GM19240 (cell line): Measurements from ENCODE around the gene SRCAP.

Experiments
- DNase-seq: peaks from one replicate; pipeline ENCODE4 v3.0.0; 2011; ENCODE audit warnings: low spot score; ENCODE audit not compliant: insufficient read length

Gene SRCAP

DNA sequence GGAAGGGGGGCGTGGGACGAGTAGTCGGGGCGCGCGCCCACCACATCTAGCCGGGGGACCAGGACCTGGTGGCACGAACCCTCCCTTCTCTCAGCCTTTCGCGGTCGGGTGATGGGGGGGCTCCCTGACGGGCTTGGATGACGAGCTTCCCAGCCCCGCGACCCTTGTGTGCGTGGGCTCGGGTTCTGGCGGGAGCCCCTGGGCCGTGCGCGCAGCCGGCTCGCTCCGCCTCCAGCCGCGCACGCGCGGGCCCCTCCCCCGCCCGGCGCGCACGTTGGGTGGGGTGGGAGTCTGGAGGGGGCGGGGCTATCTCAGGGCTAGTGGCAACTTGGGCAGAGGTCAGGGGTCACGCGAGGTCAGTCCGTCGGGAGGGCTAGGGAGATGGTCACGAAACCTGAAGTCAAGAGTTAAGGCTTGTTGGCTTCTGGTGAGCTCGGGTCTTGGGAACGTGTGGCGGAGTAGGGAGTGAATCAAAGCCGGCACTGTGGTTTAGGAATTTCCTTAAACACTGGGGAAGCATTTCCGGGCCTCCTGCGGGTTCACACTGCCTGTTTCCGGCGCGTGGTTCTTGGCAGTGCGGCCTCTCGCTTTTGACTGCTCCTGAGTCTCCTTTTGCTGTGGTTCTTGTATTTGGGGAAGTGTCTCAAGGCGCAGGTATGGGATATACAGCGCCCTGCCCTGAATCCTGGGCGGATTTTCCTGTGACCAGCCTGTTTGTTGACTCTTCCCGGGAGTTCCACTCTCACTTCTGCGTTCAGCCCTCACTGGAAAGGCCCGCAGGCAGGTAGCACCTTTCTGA, at the start of gene SRCAP:
TSS of gene SRCAP (plus strand) at position 356 of the 799 bp plus-strand sequence. CDS start 1,654 bp downstream, outside the sequence.
- peak; percentile 65 for DNase-seq

DNA sequence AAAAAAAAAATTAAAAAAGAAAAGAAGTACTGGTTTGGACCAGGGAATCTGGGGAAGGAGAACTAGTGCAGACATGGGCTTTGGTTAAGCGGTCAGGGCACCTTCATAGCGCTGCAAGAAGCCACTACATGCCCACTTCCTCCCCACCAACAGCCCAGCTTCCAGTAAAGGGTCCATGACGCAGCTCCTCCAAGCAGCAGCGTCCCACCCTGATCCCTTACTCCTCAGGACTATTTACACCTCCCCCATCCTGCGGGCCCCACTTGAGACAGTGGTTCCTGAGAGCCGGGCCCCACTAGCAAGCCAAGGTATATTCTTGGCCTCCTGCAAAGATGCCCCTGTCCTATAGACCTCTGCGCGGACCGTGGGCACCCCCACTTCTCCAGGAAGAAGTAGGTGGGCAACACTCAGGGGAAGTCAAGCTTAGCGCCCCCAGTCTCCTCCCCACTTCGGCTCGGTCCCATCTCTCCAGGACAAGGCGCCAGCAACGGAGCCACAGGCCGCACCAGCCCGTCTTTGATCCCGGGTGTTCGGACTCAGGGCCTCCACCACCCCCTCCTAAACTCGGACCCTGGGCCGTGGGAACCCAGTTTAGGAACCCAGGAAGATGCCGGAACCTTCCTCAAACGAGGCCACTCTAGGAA, 49.1 kb upstream of the SRCAP start:
- DNase-seq: no peak

DNA sequence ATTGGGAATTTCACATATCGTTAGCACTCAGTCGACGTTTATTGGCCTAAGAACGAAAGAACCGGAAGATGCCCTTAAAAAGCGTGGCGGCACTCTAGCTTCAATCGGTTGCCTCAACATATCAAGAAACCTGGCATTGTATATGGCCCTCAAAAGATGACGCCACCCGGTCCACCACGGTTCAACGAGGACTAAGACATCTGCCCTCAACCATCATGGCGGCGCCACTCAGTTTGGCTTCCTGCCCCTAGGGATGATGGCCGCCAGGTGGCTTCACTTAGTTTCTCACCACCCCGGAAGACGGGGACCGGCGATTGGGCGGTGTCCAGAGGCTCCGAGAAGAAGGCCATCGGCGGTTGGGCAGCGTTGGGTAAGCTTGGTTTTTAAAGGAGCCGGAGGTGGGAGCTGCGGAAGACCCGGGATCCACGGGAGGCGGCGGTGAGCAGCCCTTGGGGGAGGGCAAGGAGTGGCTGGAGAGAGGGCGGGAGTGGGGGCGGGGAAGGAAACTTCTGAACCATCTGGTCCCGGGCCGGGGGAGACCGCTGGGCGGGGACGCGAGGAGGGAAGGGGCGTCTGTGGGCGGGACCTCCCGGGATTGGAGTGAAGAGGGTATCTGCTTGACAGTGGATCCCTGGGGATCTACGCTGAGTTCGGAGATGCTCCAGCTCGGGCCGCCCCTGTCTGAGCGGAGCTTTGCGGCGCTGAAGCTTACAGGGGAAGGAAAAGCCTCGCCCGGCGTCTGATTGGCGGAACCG, 48.4 kb upstream of the SRCAP start, which contains the start of gene PRR14:
TSS of gene PRR14 (plus strand) at position 592 of the 755 bp plus-strand sequence. CDS start 686 bp downstream, outside the sequence.
- peak; percentile 65 for DNase-seq

DNA sequence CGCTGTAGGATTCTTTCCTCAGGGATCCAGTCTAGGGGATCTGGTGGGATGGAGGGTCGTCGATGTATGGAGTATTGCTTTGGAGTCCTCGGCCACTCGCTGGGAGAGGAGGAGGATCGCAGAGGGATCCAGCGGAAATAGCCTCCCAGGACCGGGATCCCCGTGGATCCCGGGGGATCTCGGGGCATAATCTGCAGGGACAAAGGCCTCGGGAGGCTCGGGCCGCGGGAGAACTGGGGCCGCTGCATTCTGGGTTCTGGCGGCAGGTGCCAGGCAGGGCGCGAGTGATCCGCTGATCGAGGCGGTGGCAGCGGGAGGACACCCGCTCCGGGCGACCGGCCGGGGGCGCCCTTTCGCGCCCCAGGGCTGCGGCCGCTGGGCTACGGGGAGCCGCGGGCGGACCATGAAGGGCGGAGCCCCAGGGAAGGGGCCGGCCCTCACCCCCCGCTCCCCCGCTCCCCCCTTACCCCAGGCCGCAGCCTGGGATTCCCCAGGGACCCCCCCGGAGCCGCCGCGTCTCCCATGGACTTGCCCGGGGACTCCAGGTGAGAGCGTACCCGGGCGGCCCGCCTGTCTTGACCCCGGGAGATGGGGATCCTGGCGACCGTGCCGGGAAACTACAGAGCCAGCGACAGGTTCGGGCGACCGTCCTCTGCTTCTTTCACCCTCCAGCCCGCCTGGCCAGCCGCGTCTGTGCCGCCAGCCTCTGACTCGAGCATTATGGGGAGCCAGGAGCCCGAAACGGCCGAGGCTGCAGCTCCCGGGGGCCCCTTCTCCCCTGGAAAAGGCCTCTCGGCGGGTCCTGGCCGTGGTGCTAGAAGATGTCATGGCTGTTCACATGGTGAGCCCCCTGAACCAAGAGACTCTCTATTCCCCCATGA, 47.6 kb upstream of the SRCAP start:
- DNase-seq: no peak

DNA sequence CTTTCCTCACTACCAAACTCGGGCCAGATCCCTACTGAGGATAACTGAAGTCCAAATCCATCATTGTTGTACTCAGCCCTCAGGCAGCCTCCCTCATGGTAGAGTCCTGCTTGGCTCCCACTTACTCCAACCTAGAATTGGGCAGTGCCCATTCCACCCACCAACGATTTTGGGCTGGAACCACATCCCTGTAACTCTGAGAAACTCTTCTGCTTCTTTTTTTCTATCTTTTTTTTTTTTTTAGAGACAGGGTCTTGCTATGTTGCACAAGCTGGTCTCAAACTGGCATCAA, 47.0 kb upstream of the SRCAP start:
- DNase-seq: no peak

DNA sequence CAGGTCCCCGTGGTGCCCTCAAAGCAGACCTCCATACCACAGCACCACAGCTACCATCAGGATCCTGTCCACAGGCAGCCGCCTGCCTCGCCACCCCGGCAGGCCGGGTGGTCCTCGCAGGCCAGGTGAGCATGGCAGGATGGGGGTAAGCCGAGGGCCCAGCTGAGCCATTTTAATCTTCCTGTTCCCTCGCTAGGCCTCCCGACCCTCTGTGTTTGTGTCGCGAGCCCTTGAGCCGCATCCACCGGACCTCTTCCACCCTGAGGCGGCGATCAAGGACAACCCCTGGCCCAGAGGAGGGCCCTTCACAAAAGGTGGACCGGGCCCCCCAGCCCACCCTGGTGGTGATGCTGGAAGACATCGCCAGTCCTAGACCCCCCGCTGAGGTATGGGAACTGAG, 46.3 kb upstream of the SRCAP start:
- DNase-seq: no peak

DNA sequence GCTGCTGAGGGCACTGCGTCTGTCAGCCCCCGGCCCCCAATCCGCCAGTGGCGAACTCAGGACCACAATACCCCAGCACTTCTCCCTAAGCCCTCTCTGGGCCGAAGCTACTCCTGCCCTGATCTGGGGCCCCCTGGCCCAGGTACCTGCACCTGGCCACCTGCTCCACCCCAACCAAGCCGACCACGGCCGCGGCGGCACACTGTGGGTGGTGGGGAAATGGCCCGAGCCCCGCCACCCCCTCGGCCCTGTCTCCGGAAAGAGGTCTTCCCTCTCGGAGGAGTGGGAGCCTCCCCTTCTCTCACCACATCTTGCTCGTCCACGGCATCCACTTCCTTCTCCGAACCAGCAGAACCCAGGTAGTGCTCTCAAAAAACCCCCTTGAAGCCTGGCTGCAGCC, 44.1 kb upstream of the SRCAP start:
- DNase-seq: no peak

DNA sequence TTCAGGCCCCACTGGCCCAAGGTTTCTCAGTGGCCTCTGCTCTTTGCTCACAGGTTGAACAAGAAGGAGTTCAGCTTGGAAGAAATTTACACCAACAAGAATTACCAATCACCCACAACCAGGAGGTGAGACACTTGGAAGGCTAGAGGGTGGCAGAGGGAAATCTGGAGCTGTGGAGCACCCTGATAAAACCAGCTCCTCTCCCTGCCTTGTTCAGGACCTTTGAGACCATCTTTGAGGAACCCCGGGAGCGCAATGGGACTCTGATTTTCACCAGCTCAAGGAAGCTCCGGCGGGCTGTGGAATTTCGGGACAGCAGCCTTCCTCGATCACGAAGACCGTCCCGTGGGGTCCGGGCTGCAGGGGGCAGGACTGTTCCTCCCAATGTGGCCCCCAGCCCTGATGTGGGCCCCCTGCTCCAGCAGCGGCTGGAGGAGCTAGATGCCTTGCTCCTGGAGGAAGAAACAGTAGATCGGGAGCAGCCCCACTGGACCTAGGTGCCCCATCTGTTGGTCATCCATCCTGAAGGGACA, 43.1 kb upstream of the SRCAP start:
- no peak for DNase-seq

DNA sequence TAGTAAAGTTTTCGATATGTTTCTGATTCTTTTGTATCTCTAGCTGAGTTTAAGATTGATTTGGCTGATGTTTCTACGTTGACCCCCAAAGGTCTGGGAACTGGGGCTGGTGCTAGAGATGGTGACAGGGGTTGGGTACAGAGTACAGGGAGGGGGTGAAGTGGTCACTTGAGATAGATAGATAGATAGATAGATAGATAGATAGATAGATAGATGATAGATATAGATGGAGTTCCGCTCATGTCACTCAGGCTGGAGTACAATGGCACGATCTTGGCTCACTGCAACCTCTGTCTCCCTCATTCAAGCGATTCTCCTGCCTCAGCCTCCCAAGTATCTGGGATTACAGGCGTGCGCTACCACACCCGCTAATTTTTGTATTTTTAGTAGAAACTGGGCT, 42.6 kb upstream of the SRCAP start:
- DNase-seq: no peak

DNA sequence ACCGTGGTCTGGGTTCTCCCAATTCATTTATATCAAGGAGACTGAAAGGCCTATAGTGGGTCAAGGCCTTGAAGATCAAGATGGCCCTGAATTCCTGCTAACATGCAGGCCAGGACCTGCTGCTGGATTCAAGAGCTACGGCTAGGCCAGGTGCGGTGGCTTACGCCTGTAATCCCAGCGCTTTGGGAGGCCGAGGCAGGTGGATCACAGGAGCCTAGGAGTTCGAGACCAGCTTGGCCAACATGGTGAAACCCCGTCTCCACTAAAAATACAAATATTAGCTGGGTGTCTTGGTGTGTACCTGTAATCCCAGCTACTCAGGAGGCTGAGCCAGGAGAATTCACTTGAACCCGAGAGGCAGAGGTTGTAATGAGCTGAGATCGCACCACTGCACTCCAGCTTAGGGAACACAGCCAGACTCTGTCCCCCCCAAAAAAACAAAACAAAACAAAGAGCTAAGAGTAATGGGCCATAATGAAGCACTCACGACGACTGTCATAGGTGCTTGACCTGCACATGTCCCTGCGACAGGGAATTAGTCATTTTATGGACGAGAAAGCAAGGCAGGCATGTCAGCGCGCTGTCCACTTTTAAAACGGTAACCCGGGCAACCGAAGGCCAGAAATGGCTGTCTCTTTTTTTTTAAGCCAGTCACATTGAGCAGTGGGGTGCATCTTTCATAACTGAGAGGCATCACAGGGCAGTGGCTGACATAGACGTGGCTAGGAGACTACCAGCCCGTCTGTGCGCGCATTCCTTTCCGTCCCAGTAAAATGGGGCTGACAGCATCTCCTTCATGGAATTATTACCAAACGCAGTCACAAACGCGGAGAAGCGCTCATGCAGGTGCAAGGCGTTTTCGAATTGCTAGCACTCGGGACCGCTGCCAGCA, 41.8 kb upstream of the SRCAP start:
- no peak for DNase-seq

DNA sequence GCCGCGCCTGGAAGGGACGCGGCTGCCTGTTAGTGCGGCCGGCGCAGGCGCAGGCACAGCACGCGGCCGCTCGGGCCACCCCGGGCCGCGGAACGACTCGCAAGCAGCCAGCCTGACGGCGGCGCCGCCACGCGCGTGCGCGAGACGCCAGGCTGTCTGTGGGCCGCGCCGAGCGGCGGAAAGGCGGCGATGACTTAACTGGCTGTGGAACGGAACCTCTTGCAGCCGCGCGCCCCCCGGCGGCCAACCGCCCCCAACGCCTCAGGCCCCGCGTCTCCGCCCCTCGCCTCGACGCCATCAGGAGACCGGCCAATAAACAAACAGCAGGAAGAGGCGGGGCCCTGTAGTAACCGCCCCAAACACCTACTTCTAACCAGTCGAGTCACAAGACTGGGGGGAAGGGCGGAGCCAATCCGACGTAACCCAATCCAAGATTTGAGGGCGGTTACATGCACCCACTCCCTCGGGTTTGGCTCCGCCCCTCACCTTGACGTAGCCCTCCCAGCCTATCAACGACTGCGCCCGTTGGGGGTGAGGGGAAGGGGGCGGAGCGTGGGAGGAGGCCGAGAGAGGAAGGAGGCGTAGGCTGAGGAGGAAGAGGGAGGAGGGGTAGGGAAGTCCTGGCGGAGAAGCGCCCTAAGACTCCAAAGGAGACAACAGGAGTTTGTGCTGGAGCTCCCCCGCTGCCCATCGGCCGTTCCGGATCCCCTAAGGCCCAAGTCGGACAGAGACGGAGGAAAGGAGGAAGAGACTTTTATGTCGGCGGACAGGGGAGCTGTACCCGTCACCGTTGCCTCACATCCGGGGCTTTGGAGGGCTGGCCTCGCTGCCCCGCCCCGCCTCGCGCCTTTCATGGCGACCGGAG, 40.9 kb upstream of the SRCAP start, which contains the start of gene FBRS:
TSS of gene FBRS (plus strand) at position 566 of the 865 bp plus-strand sequence. CDS start 1,088 bp downstream, outside the sequence.
- peak; percentile 86 for DNase-seq

DNA sequence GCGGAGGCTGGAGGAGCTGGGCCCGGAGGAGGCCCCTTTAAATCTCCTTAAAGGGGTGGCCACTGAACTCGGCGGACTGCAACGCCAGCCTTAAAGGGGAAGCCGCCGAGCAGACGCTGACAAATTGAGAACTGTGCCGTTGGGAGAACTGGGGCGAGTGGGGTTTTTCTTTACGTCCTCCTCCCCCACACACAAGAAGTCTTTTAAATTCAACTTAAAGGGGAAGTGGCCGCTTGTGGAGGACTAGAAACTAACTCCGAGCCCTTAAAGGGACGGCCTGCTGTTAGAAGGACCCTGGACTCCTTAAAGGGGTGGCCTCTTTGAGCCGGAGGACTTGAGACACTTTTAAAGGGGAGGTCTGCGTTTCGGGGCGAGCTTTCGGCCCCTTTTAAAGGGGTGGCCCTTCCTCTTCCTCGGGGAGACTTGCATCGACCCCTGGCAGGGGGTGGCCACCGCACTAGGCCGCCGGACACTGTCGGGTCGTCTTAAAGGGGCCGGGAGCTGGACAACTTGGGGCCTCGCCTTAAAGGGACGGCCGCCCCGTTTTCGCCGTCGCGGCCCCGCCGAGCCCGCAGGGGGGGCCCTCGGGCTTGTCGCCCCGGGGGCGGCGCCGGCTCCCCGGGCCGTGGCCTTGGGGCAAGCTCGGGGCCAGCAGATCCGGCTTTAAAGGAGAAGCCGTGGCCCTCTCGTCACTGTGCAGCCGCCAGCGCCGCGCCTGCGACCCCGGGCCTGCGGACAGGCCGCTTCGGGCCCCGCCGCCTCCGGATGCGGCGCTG, 40.1 kb upstream of the SRCAP start:
- no peak for DNase-seq

DNA sequence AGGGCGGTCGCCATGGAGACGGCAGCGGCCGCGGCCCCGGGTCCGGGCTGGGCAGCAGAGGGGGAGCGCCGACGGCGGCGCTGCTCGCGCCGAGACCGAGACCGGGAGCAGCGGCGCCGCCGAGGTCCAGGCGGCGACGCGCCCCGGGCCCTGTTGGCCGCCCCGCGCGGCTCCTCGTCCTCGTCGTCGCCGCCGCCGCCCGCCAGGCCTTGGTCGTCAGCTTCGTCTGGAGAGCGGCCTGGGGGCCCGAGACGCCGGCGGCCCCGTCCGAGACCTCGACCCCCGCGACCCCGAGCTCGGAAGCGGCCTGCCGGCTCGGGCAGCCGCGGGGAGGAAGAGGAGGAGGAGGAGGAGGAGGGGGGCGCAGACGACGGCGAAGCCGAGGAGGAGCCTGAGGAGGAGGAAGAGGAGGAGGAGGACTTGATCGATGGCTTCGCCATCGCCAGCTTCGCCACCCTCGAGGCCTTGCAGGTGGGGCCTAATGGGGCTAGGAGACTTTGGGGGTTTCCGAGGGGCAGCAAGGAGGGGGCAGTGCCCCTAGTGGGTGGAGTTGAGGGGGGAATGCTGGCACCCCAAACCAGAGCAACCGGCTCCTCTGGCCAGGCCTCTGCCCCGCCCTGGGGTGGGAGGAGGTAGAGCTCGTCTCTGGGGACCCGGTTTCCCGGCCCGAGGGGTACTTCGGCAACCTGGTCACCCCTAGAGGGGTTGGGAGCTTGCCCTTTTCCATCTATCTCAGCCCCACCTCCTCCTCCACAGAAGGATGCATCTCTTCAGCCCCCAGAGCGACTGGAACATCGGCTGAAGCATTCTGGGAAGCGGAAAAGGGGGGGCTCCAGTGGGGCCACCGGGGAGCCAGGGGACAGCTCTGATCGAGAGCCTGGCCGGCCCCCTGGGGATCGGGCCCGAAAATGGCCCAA, 39.2 kb upstream of the SRCAP start:
- DNase-seq: no peak

DNA sequence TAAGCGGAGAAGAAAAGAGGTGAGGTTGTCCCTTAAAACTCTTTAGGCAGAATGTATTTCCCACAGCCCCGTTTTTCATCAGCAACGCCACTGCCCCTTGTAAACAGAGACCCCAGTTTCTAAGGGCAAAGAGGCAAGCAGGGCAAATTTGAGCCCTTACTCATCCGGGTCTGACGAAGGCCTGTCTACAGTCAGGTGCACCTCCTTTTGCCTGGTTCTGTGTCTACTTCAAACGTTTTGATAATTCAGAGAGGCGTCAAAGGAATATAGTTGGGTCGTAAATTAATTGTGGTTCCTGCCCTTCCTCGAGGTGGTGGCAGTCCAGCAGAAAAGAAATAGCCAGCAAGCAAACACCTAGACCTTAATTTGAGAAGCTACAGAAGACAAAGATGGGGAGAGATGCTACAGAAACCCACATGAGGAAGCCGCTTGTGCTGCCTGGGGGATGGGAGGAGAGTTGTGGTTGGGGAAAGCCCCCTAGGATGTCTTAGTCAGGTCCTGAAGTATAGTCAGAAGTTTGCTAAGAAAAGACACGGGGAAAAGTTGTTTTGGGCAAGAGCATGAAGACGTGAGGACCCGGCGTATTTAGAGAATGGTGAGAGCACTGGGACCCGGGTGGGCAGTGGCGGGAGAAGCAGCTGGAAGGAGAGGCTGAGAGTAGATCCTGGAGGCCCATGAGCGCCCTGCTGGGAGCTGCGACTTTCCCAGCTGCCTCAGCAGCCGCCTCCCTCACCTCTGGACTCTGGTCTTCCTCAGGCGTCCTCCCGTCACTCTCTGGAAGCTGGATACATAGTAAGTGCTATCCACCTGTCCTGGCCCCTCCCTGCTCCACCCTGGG, 38.3 kb upstream of the SRCAP start:
- DNase-seq: peak; percentile 75

DNA sequence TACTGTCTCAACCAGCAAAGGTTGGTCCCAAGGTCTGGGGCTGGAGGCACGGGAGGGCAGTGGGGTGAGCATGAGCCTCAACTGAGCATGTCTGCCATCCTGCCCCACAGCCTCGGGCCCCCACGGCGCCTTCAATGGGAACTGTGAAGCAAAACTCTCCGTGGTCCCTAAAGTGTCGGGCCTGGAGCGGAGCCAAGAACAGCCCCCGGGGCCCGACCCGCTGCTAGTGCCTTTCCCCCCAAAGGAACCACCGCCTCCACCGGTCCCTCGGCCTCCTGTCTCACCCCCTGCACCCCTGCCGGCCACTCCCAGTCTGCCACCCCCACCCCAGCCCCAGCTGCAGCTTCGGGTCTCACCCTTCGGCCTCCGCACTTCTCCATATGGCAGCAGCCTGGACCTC, 36.5 kb upstream of the SRCAP start:
- DNase-seq: no peak

DNA sequence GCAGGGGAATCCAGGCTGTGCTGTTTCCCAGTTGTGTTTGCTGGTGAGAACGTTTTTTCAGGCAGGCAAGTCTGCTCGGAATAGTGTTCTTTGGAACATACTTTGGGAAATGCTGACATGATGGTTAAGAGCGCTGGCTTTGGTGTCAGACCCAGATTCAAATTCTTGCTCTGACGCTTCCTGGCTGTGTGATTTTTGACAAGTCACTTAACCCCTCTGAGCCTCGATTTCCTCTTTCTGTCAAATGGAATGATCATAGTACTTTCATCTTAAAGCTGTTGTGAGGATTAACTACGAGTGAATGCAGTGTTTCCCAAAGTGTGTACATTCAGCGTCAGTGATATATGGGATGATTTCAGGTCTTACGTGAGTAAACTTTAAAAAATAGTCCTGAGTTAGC, 35.9 kb upstream of the SRCAP start:
- DNase-seq: no peak
